Tibial artery (tissue), 4 donors: Measurements from ENCODE around the gene MTHFD2.
"Not testable (repeated sequence)": the region's sequence is repeated elsewhere in the genome, so short reads cannot be mapped to it uniquely, and the experiment has no call there.

Experiments used
- DNase-seq, 2 donors: peaks; one replicate each; pipeline ENCODE4 v3.0.0-alpha.2; 2019
- H3K27ac ChIP-seq, 2 donors: fragments of 200-600 bp; sonication (generic) in 1 of 2; 1 replicate in 1 of 2; 2 replicates in 1 of 2; pipeline ENCODE4 v1.5.1; 2018 to 2019; ENCODE audit warnings: mild to moderate bottlenecking in 1 of 2
- H3K27me3 ChIP-seq, 2 donors: fragments of 200-600 bp; sonication (generic) in 1 of 2; one replicate each; pipeline versions ENCODE4 v1.5.1 to v1.6.0; 2016 to 2019
- H3K36me3 ChIP-seq, 3 donors: fragments of 200-600 bp; sonication (generic) in 2 of 3; one replicate each; pipeline ENCODE4 v1.5.1; 2016 to 2019; ENCODE audit warnings: mild to moderate bottlenecking in 2 of 3
- H3K4me1 ChIP-seq, 4 donors: fragments of 200-600 bp; sonication (generic) in 2 of 4; 1 replicate in 3 of 4; 2 replicates in 1 of 4; pipeline ENCODE4 v1.5.1; 2016 to 2019
- H3K4me3 ChIP-seq, 2 donors: fragments of 200-600 bp; sonication (generic) in 1 of 2; 1 replicate in 1 of 2; 2 replicates in 1 of 2; pipeline ENCODE4 v1.5.1; 2018 to 2019; ENCODE audit warnings: mild to moderate bottlenecking in 2 of 2
- H3K9me3 ChIP-seq, 3 donors: fragments of 200-600 bp; sonication (generic) in 1 of 3; one replicate each; pipeline ENCODE4 v1.5.1; 2016 to 2019
- CTCF ChIP-seq, 2 experiments: fragments of 200-600 bp in 1 of 2; fragments of 450-650 bp in 1 of 2; IDR thresholded peaks; one replicate each; pipeline ENCODE4 v1.5.1; 2017 to 2019; ENCODE audit warnings: antibody characterized with exemption in 2 of 2, mild to moderate bottlenecking in 1 of 2, moderate library complexity in 1 of 2
- intact Hi-C: fragments of 100-400 bp; cut with DNase I; formaldehyde crosslinking; loops from one replicate; pipeline ENCODE4 v1.15.0; 2023; ENCODE audit warnings: low total_unique reads

MTHFD2 gene

GRCh38 chr2:74178211-74179062 lies 20.0 kb upstream of the MTHFD2 start, which contains the start of gene MOB1A:
Gene MOB1A (minus strand): TSS chr2:74178879. CDS start chr2:74178674, 205 bp downstream.
- no peak for TF ChIP-seq CTCF (IDR thresholded peaks at IDR 0.05)
- H3K27me3 ChIP-seq = no peaks in the 10 kb centered on the region
- H3K36me3 ChIP-seq = no peaks in the 10 kb centered on the region
- H3K4me1 ChIP-seq = peaks cover 0 to 47% (median 22%) of the 10 kb centered on the region in 4 donors
- DNase-seq = peak; percentile 97 to 99
- H3K9me3 ChIP-seq = no peaks in the 10 kb centered on the region
- intact Hi-C loops = no loop called here
- peak within 1 kb of the TSS; percentile 92 to 94 for H3K27ac ChIP-seq
- peak within 1 kb of the TSS; percentile 81 to 84 for H3K4me3 ChIP-seq

DNA sequence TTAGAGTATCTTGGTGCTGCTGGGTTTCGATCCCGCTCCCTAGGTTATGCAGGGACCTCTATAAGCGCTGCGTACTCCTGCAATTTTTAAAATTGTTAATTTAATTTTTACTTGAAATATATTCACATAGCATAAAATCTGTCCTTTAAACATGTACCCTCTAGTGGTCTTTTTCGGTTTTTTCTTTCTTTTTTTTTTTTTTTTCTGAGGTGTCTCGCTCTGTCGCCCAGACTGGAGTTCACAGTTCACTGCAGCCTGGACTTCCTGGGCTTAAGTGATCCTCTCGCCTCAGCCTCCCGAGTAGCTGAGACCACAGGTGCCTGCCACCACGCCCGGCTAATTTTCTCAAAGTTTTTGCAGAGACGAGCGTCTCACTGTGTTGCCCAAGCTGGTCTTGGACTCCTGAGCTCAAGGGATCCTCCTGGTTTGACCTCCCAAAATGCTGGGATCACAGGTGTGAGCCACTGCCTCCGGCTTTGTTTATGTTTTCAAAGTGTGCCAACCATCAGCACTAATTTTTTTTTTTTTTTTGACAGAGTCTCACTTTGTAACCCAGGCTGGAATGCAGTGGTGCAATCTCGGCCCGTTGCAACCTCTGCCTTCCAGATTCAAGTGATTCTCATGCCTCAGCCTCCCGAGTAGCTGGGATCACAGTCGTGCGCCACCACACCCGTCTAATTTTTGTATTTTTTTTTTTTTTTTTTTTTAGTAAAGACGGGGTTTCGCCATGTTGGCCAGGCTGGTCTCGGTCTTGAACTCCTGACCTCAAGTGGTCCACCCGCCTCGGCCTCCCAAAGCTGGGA lies 19.2 kb upstream of the MTHFD2 start:
- Histone ChIP-seq H3K4me1 (peaks cover 0 to 42% (median 21%) of the 10 kb centered on the region in 4 donors), H3K9me3 (no peaks in the 10 kb centered on the region), H3K4me3 (peak overlapping the region; percentile 81 to 84), H3K36me3 (no peaks in the 10 kb centered on the region), H3K27ac (peak overlapping the region in 1 of 2 donors; percentile 94), H3K27me3 (no peaks in the 10 kb centered on the region)
- TF ChIP-seq CTCF (IDR thresholded peaks at IDR 0.05) = peak in 1 of 2 experiments; percentile 35
- intact Hi-C loops = no loop called here
- DNase-seq = no peak

DNA sequence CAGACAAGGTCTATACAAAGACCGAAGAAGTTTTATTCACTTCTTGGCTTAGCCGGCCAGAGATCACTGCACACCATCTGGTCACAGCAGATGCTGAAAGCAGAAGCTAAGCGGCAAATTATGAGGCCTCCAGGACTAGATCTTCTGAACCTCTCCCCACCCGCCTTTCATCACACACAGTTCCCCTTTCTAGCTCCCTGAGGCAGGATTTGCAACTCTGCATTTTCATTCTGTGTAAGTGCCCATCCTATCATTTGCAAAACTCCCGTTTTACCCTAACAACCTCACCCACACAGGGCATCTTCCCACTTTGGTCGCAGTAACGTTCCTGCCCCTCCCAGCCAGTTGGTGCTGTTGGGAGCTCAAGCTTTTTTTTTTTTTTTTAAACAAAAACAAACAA lies 16.7 kb upstream of the MTHFD2 start:
- intact Hi-C loops = loop anchor here (2.0 kb wide), 1 partner anchor 17 kb away; the partner anchor contains the start of gene MTHFD2
- H3K9me3 ChIP-seq = no peaks in the 10 kb centered on the region
- H3K36me3 ChIP-seq = no peaks in the 10 kb centered on the region
- DNase-seq = peak in 1 of 2 donors; percentile 63
- H3K4me3 ChIP-seq = no peak overlapping the region
- TF ChIP-seq CTCF (IDR thresholded peaks at IDR 0.05) = no peak
- no peak overlapping the region for H3K27ac ChIP-seq
- peaks cover 0 to 18% (median 10%) of the 10 kb centered on the region in 4 donors for H3K4me1 ChIP-seq
- no peaks in the 10 kb centered on the region for H3K27me3 ChIP-seq

GRCh38 chr2:74183878-74184277 lies 14.5 kb upstream of the MTHFD2 start:
- DNase-seq = no peak
- Histone ChIP-seq H3K36me3 (no peaks in the 10 kb centered on the region), H3K27ac (no peak overlapping the region), H3K4me1 (peaks cover 0 to 8% (median 0%) of the 10 kb centered on the region in 4 donors), H3K4me3 (no peak overlapping the region), H3K9me3 (no peaks in the 10 kb centered on the region), H3K27me3 (no peaks in the 10 kb centered on the region)
- no peak for TF ChIP-seq CTCF (IDR thresholded peaks at IDR 0.05)
- intact Hi-C loops = no loop called here

GRCh38 chr2:74186038-74186437 lies 12.4 kb upstream of the MTHFD2 start:
- no peak overlapping the region for H3K27ac ChIP-seq
- no peaks in the 10 kb centered on the region for H3K36me3 ChIP-seq
- H3K9me3 ChIP-seq = no peaks in the 10 kb centered on the region
- TF ChIP-seq CTCF (IDR thresholded peaks at IDR 0.05) = no peak
- H3K4me3 ChIP-seq = no peak overlapping the region
- no peaks in the 10 kb centered on the region for H3K27me3 ChIP-seq
- DNase-seq = no peak
- no peaks in the 10 kb centered on the region for H3K4me1 ChIP-seq
- intact Hi-C loops = no loop called here

- DNase-seq, H3K36me3 ChIP-seq, H3K9me3 ChIP-seq, H3K4me3 ChIP-seq, H3K27ac ChIP-seq, H3K27me3 ChIP-seq, H3K4me1 ChIP-seq, intact Hi-C loops: not testable (repeated sequence)
These were observed 11.7 kb upstream of the MTHFD2 start for GRCh38 chr2:74186706-74187105.
